HG03432 (cell line): ENCODE measurements around the gene TINAGL1.

Experiments
- ATAC-seq: cut with Tn5 transposase; IDR thresholded peaks from one replicate; pipeline ENCODE4 v1.9.1; 2021; ENCODE audit warnings: mild to moderate bottlenecking, moderate library complexity; ENCODE audit not compliant: unreplicated experiment

Gene TINAGL1

GRCh38 chr1:31600641-31601040 is 24.3 kb downstream of the TINAGL1 start:
- ATAC-seq = no peak

GRCh38 chr1:31602081-31602480 is 25.8 kb downstream of the TINAGL1 start:
- ATAC-seq = no peak

GRCh38 chr1:31605908-31606427 is 29.7 kb downstream of the TINAGL1 start:
- ATAC-seq = peak; percentile 92

GRCh38 chr1:31607360-31607759 is 31.0 kb downstream of the TINAGL1 start:
- no peak for ATAC-seq

GRCh38 chr1:31609514-31610118 is 33.3 kb downstream of the TINAGL1 start:
- no peak for ATAC-seq

- ATAC-seq = no peak
These were observed 38.2 kb downstream of the TINAGL1 start for GRCh38 chr1:31614414-31615005.

- no peak for ATAC-seq
These were observed 39.1 kb downstream of the TINAGL1 start for GRCh38 chr1:31615414-31615813.

GRCh38 chr1:31615939-31616338 is 39.6 kb downstream of the TINAGL1 start:
- no peak for ATAC-seq

- peak; percentile 24 for ATAC-seq
These were observed 41.1 kb downstream of the TINAGL1 start, which contains the start of gene HCRTR1 for GRCh38 chr1:31617218-31617915. TSS of gene HCRTR1 (plus strand) at chr1:31617689. CDS start at chr1:31619193, 1,504 bp downstream.

GRCh38 chr1:31617916-31618746 is 41.8 kb downstream of the TINAGL1 start:
- ATAC-seq = peak; percentile 54

- no peak for ATAC-seq
These were observed 42.9 kb downstream of the TINAGL1 start for GRCh38 chr1:31618916-31619846.

- ATAC-seq = no peak
These were observed 44.5 kb downstream of the TINAGL1 start for GRCh38 chr1:31620631-31621497.

- ATAC-seq = no peak
These were observed 45.1 kb downstream of the TINAGL1 start for GRCh38 chr1:31621498-31621820.

- no peak for ATAC-seq
These were observed 45.8 kb downstream of the TINAGL1 start for GRCh38 chr1:31621847-31622730.

GRCh38 chr1:31623365-31623764 is 47.0 kb downstream of the TINAGL1 start:
- ATAC-seq = no peak

- ATAC-seq = no peak
These were observed 48.0 kb downstream of the TINAGL1 start for GRCh38 chr1:31624309-31624708.

- ATAC-seq = no peak
These were observed 48.6 kb downstream of the TINAGL1 start for GRCh38 chr1:31624731-31625514.
